ENCODE data around the gene CACHD1. TPM values are rescaled to one million over a fixed set of nuclear protein-coding genes. Genes with fewer than 3 reads are reported as not detected.
A peak's percentile ranks its signal among the peaks of the same experiment; 100 is the strongest.

Gene CACHD1
- total RNA-seq, 4 donors from 2014 or later = 2.2 to 3.6 (median 2.9) TPM

DNA sequence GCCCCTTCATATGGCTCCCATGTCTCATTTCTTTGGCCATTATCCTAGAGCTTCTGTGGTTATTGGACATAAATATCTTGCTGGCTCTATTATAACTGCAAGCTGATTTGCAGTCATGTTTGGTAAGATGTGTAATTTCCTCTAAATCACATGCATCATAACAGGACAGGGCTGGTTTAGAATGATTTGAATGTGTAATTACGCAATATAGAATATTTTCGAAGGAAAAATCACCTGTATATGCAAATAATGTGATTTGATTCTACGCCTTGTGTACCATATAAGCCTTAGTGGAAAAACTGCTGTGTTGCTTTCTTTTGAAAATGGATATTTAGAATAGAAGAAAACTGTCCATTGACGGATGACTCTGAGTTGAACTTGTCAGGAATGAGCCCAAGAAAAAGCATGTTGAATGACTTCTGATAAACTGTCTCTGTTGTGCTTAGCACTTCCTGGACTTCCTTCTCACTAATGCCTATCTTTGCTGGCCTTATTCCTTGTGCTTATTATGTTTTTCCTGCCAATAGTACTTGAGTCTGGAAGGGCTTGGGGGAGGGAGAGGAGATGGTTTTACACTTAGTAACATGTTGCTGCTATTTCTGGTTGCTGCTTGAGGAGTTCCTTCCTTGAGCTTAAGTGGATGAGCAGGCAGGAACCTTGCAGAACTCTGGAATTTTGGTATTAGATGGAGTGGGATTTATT is 6.5 kb downstream of the CACHD1 start:
- Histone ChIP-seq H3K27ac (peak overlapping the region; percentile 4 to 18 (median 10)), H3K36me3 (no peaks in the 10 kb centered on the region), H3K4me1 (peaks cover 24 to 31% of the 10 kb centered on the region in 2 donors), H3K27me3 (no peaks in the 10 kb centered on the region), H3K9me3 (no peaks in the 10 kb centered on the region), H3K4me3 (no peak overlapping the region)
- DNase-seq (no peak), ATAC-seq (peak; percentile 13 to 83)
- in situ Hi-C loops (cut with MboI; ENCODE audit: low sequenced_read_pairs in 4 of 4) (no loop called here), intact Hi-C loops (cut with DNase I; ENCODE audit: low total_unique reads) (loop anchor here (5.0 kb wide), 1 partner anchor 41 kb away; no protein-coding TSS in a partner anchor)
- TF ChIP-seq, protein P1, sequence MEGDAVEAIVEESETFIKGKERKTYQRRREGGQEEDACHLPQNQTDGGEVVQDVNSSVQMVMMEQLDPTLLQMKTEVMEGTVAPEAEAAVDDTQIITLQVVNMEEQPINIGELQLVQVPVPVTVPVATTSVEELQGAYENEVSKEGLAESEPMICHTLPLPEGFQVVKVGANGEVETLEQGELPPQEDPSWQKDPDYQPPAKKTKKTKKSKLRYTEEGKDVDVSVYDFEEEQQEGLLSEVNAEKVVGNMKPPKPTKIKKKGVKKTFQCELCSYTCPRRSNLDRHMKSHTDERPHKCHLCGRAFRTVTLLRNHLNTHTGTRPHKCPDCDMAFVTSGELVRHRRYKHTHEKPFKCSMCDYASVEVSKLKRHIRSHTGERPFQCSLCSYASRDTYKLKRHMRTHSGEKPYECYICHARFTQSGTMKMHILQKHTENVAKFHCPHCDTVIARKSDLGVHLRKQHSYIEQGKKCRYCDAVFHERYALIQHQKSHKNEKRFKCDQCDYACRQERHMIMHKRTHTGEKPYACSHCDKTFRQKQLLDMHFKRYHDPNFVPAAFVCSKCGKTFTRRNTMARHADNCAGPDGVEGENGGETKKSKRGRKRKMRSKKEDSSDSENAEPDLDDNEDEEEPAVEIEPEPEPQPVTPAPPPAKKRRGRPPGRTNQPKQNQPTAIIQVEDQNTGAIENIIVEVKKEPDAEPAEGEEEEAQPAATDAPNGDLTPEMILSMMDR (IDR thresholded peaks at IDR 0.05 in 4 of 5, conservative IDR thresholded peaks at IDR 0.05 in 1 of 5) = no peak
- TF ChIP-seq POLR2A (IDR thresholded peaks at IDR 0.05) = no peak

DNA sequence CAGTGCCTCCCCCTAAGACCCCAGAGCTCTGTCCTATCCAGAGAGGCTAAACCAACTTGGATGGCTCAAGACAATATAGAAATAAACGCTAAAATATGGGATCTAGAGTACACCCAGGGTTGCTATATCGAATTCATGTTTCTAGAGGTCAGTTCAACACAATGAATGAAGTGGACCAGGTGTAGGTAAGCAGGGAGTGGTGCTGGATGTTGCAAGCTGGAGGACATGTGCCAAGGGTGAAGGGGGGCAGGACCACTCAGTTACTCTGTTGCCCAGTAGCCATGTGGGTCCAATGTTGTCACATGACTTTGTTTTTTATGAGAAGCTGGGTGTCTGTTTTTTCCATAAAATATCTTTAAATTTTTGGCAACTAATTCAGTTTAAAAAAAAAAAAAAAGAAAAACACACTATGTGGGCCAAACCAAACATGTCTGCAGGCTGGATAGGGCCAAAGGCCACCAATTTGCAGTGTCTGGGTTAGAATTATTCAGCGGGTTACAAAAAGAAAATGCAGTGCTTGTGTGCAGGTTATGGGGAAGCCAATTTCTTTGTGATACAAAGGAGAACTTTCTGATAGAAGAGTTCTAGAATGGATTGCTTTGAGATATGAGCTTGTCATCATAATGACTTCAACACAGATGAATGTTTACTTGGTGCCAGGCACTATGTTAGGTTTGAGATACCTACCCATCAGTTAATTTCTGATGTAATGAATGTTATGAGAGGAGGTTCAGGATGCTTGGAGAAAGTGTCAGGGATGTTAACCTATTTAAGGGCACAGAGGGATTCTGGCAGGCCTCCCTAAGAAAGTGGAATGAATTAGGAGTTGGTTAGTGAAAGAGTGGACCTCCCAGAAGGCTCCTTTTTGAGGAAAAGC is 8.9 kb downstream of the CACHD1 start:
- no peaks in the 10 kb centered on the region for H3K9me3 ChIP-seq
- no peak overlapping the region for H3K4me3 ChIP-seq
- peaks cover 29 to 35% of the 10 kb centered on the region in 2 donors for H3K4me1 ChIP-seq
- in situ Hi-C loops (cut with MboI; ENCODE audit: low sequenced_read_pairs in 4 of 4) (no loop called here), intact Hi-C loops (cut with DNase I; ENCODE audit: low total_unique reads) (loop anchor here (5.0 kb wide), 1 partner anchor 38 kb away; no protein-coding TSS in a partner anchor)
- TF ChIP-seq POLR2A (IDR thresholded peaks at IDR 0.05) = no peak
- TF ChIP-seq, protein P1 (IDR thresholded peaks at IDR 0.05 in 4 of 5, conservative IDR thresholded peaks at IDR 0.05 in 1 of 5) = no peak
- no peak overlapping the region for H3K27ac ChIP-seq
- ATAC-seq (no peak), DNase-seq (no peak)
- H3K36me3 ChIP-seq = no peaks in the 10 kb centered on the region
- no peaks in the 10 kb centered on the region for H3K27me3 ChIP-seq

DNA sequence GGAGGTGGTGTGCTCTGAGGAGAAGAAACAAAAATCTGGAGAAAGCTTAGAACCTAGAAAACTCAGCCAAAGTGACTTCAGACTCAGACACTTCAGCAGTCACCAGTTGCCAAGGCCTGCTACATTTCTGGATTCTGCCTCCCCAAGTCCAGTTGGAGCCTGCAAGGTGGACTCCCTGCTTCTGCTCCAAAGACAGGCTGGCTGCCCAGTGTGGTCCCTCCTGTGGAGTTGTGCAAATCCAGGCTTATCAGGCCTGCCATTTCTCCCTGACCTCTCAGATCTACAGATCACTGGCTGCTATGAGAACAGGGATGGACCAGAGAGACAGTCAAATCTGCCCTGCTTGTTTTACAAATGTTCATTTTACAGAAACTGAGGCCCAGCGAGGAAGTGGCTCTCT is 9.9 kb downstream of the CACHD1 start:
- no peaks in the 10 kb centered on the region for H3K9me3 ChIP-seq
- ATAC-seq (no peak), DNase-seq (no peak)
- intact Hi-C loops (cut with DNase I; ENCODE audit: low total_unique reads) (loop anchor here (5.0 kb wide), 1 partner anchor 37 kb away; no protein-coding TSS in a partner anchor), in situ Hi-C loops (cut with MboI; ENCODE audit: low sequenced_read_pairs in 4 of 4) (no loop called here)
- no peak overlapping the region for H3K4me3 ChIP-seq
- TF ChIP-seq POLR2A (IDR thresholded peaks at IDR 0.05) = no peak
- TF ChIP-seq, protein P1 (IDR thresholded peaks at IDR 0.05 in 4 of 5, conservative IDR thresholded peaks at IDR 0.05 in 1 of 5) = no peak
- no peak overlapping the region for H3K27ac ChIP-seq
- H3K36me3 ChIP-seq = no peaks in the 10 kb centered on the region
- peaks cover 24 to 30% of the 10 kb centered on the region in 2 donors for H3K4me1 ChIP-seq
- no peaks in the 10 kb centered on the region for H3K27me3 ChIP-seq

DNA sequence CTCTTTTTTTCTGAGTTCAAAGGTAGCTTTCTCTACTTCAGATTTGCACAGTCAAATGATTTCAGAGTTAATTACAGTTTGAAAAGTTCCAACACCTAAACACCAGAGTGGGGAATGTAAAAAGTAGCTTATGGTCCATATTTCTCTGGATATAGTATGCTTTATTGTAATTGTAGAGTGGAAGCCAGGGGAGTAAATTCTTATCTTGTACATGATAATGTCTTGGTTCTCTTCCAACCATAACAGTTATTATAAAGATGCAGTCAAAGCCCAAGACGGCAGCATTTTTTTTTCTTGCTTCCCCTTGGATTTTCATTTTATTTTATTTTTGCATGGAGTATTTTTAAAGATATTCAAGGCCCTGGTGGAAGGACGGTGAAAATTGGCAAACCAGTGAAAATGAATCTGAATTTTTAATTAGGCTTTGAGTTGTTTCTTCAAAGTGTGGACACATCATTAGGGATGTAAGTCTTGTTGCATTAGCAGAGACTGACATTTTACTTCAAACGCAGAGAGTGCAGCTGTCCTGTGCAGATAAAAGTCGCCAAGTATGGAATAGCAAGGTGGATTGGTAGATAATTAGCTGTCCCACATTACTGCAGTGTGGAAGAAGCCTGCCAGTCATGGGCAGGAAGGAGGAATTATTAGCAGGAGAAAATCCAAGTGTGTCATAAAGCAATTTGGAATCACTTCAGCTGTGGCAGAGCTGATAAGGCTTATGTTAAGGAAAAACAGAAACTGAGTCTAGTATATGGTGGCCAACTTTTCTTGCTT is 11.3 kb downstream of the CACHD1 start:
- TF ChIP-seq, protein P1 (IDR thresholded peaks at IDR 0.05 in 4 of 5, conservative IDR thresholded peaks at IDR 0.05 in 1 of 5) = no peak
- TF ChIP-seq POLR2A (IDR thresholded peaks at IDR 0.05) = no peak
- DNase-seq (no peak), ATAC-seq (no peak)
- H3K4me1 ChIP-seq = peaks cover 17 to 20% of the 10 kb centered on the region in 2 donors
- H3K4me3 ChIP-seq = no peak overlapping the region
- H3K36me3 ChIP-seq = no peaks in the 10 kb centered on the region
- no peaks in the 10 kb centered on the region for H3K9me3 ChIP-seq
- intact Hi-C loops (cut with DNase I; ENCODE audit: low total_unique reads) = no loop called here
- H3K27me3 ChIP-seq = no peaks in the 10 kb centered on the region
- in situ Hi-C loops (cut with MboI; ENCODE audit: low sequenced_read_pairs in 4 of 4) = no loop called here
- no peak overlapping the region for H3K27ac ChIP-seq

Data from gastrocnemius medialis (tissue), 4 donors.